HepG2 (cell line): ENCODE results near the gene PRCD. TPM values are rescaled to one million over a fixed set of nuclear protein-coding genes. Genes with fewer than 3 reads are reported as not detected.
A peak's percentile ranks its signal among the peaks of the same experiment; 100 is the strongest.

Experiments used
- ATF1 ChIP-seq: IDR thresholded peaks from 2 replicates; pipeline ENCODE4 v1.6.1; 2016; ENCODE audit warnings: mild to moderate bottlenecking, control low read depth
- E2F1 ChIP-seq: sonication (generic); formaldehyde crosslinking; IDR thresholded peaks from 2 replicates; pipeline ENCODE4 v1.5.0; 2020; ENCODE audit warnings: missing genetic modification reagents
- FOSL2 ChIP-seq: sonication (generic); formaldehyde crosslinking; IDR thresholded peaks from 2 replicates; pipeline ENCODE4 v1.4.0; 2020; ENCODE audit warnings: missing genetic modification reagents
- FOXC1 ChIP-seq: sonication (generic); formaldehyde crosslinking; IDR thresholded peaks from 2 replicates; pipeline ENCODE4 v1.8.0; 2022; ENCODE audit warnings: mild to moderate bottlenecking, missing genetic modification reagents, borderline replicate concordance
- HDAC2 ChIP-seq: sonication (generic); formaldehyde crosslinking; IDR thresholded peaks from 2 replicates; pipeline ENCODE4 v1.4.0; 2020; ENCODE audit warnings: missing genetic modification reagents
- MAX ChIP-seq: IDR thresholded peaks from 2 replicates; pipeline ENCODE4 v1.6.1; 2012; ENCODE audit warnings: inconsistent platforms
- SNAPC2 ChIP-seq: sonication (generic); formaldehyde crosslinking; IDR thresholded peaks from 2 replicates; pipeline ENCODE4 v1.8.1; 2022; ENCODE audit warnings: mild to moderate bottlenecking, missing genetic modification reagents
- SNAPC4 ChIP-seq: sonication (generic); formaldehyde crosslinking; IDR thresholded peaks from 2 replicates; pipeline ENCODE4 v1.4.0; 2020; ENCODE audit warnings: mild to moderate bottlenecking, missing genetic modification reagents
- STAT6 ChIP-seq: sonication (generic); formaldehyde crosslinking; IDR thresholded peaks from 2 replicates; pipeline ENCODE4 v1.4.0; 2020; ENCODE audit warnings: missing genetic modification reagents, mild to moderate bottlenecking, borderline replicate concordance
- THAP9 ChIP-seq: sonication (generic); formaldehyde crosslinking; IDR thresholded peaks from 2 replicates; pipeline ENCODE4; 2020; ENCODE audit warnings: missing genetic modification reagents, mild to moderate bottlenecking, borderline replicate concordance
- ZBTB3 ChIP-seq: sonication (generic); formaldehyde crosslinking; IDR thresholded peaks from 2 replicates; pipeline ENCODE4 v1.4.0; 2020; ENCODE audit warnings: low read depth, mild to moderate bottlenecking, moderate library complexity, missing genetic modification reagents, borderline replicate concordance
- ZMYM2 ChIP-seq: sonication (generic); formaldehyde crosslinking; IDR thresholded peaks from 2 replicates; pipeline ENCODE4 v1.8.0; 2022; ENCODE audit warnings: mild to moderate bottlenecking, missing genetic modification reagents
- ZNF136 ChIP-seq: sonication (generic); formaldehyde crosslinking; IDR thresholded peaks from 2 replicates; pipeline ENCODE4 v1.8.1; 2022; ENCODE audit warnings: low read depth, mild to moderate bottlenecking, moderate library complexity, missing genetic modification reagents
- ZNF337 ChIP-seq: sonication (generic); formaldehyde crosslinking; IDR thresholded peaks from 2 replicates; pipeline ENCODE4 v1.5.1; 2020; ENCODE audit warnings: missing genetic modification reagents, low read depth, mild to moderate bottlenecking, borderline replicate concordance
- ZNF576 ChIP-seq: sonication (generic); formaldehyde crosslinking; IDR thresholded peaks from 2 replicates; pipeline ENCODE4 v1.4.0; 2020; ENCODE audit warnings: mild to moderate bottlenecking, missing genetic modification reagents
- polyA plus RNA-seq, 8 experiments: library from polyadenylated mRNA; depleted of rRNA in 3 of 8; stranded (reverse) in 7 of 8; unstranded in 1 of 8; fragments of >200 nt; fragmentation: Illumina TruSeq in 4 of 8; extraction: Trizol in 4 of 8; gene quantifications; 2 replicates each; pipeline versions ENCODE4 v1.2.1 to v1.2.3, GENCODE V29; 2011 to 2016; ENCODE audit warnings: low read depth in 4 of 8, missing spikeins in 1 of 8, mixed read lengths in 1 of 8; ENCODE audit not compliant: insufficient read depth in 1 of 8
- total RNA-seq, 5 experiments: library from RNA; depleted of rRNA; stranded (reverse); fragments of >200 nt; fragmentation: Illumina TruSeq; extraction: Trizol; gene quantifications; 2 replicates each; pipeline ENCODE4 v1.2.3, GENCODE V29; 2016; ENCODE audit warnings: low read depth in 1 of 5

Gene PRCD
- total and polyA plus RNA-seq, 2 of the 13 experiments (the other 11 are each of a cell fraction or from before 2014, with no cell fraction given), result 0.51 TPM; not detected in 1

GRCh38 chr17:76524598-76525512, 15.0 kb upstream of the PRCD start (continued):
- TF ChIP-seq ZMYM2 (CRISPR knock-in tag) (peak; percentile 77), FOSL2 (CRISPR knock-in tag) (peak; percentile 65), SNAPC2 (CRISPR knock-in tag) (no peak), ZNF576 (CRISPR knock-in tag) (no peak), ZNF337 (no peak), HDAC2 (CRISPR knock-in tag) (peak; percentile 85), FOXC1 (CRISPR knock-in tag) (peak; percentile 64), ATF1 (no peak), THAP9 (CRISPR knock-in tag) (peak; percentile 82), SNAPC4 (CRISPR knock-in tag) (peak; percentile 45; the same call in 1 of the 2 replicates), MAX (peak; percentile 59), STAT6 (CRISPR knock-in tag) (no peak), ZBTB3 (no peak), ZNF136 (CRISPR knock-in tag) (0 out of 2 replicates have a peak, but pooled peaks have one; percentile 46), E2F1 (CRISPR knock-in tag) (no peak)
